H9 (cell line): ENCODE measurements around the gene CHAMP1. TPM values are rescaled to one million over a fixed set of nuclear protein-coding genes. Genes with fewer than 3 reads are reported as not detected.
A peak's percentile ranks its signal among the peaks of the same experiment; 100 is the strongest.
"Not testable (repeated sequence)": the region's sequence is repeated elsewhere in the genome, so short reads cannot be mapped to it uniquely, and the experiment has no call there.

Experiments used
- DNase-seq: peaks from one replicate; pipeline ENCODE4 v3.0.0-alpha.2; 2017
- H2AFZ ChIP-seq: one replicate; pipeline ENCODE4 v1.6.1; 2013; ENCODE audit warnings: mild to moderate bottlenecking, low read length, control low read depth, moderate library complexity
- H2AK5ac ChIP-seq: 2 replicates; pipeline ENCODE4 v1.6.1; 2013; ENCODE audit warnings: low read length, control low read depth, mixed read lengths; ENCODE audit not compliant: insufficient read length
- H2BK120ac ChIP-seq: one replicate; pipeline ENCODE4 v1.6.1; 2013; ENCODE audit warnings: low read depth, mild to moderate bottlenecking, low read length, control low read depth, inconsistent platforms; ENCODE audit not compliant: poor library complexity, severe bottlenecking
- H2BK12ac ChIP-seq: 2 replicates; pipeline ENCODE4 v1.6.1; 2013; ENCODE audit warnings: low read length, control low read depth, mixed read lengths, low read depth; ENCODE audit not compliant: insufficient read length
- H2BK15ac ChIP-seq: 2 replicates; pipeline ENCODE4 v1.6.1; 2013; ENCODE audit warnings: low read depth, low read length, control low read depth
- H2BK20ac ChIP-seq: one replicate; pipeline ENCODE4 v1.6.1; 2013; ENCODE audit warnings: low read depth, mild to moderate bottlenecking, low read length, control low read depth, inconsistent platforms; ENCODE audit not compliant: poor library complexity, severe bottlenecking
- H2BK5ac ChIP-seq: 2 replicates; pipeline ENCODE4 v1.6.1; 2013; ENCODE audit warnings: low read length, control low read depth, mixed read lengths; ENCODE audit not compliant: insufficient read length
- H3K14ac ChIP-seq: 2 replicates; pipeline ENCODE4 v1.6.1; 2013; ENCODE audit warnings: low read length, control low read depth; ENCODE audit not compliant: insufficient read depth
- H3K18ac ChIP-seq: 2 replicates; pipeline ENCODE4 v1.6.1; 2013; ENCODE audit warnings: low read depth, mild to moderate bottlenecking, mixed read lengths, low read length, control low read depth; ENCODE audit not compliant: insufficient read length
- H3K23ac ChIP-seq: 2 replicates; pipeline ENCODE4 v1.6.1; 2013; ENCODE audit warnings: low read length, control low read depth, mixed read lengths, low read depth; ENCODE audit not compliant: insufficient read length
- H3K23me2 ChIP-seq: 2 replicates; pipeline ENCODE4 v1.6.1; 2013; ENCODE audit warnings: low read depth, mild to moderate bottlenecking, mixed read lengths, low read length, control low read depth; ENCODE audit not compliant: insufficient read length, poor library complexity, severe bottlenecking
- H3K27ac ChIP-seq: 2 replicates; pipeline ENCODE4 v1.5.1; 2013; ENCODE audit warnings: low read length, control low read depth, mixed read lengths, low read depth; ENCODE audit not compliant: insufficient read length
- H3K27me3 ChIP-seq: 2 replicates; pipeline ENCODE4 v1.6.1; 2013; ENCODE audit warnings: low read length, control low read depth, inconsistent platforms; ENCODE audit not compliant: insufficient read depth
- H3K4ac ChIP-seq: 2 replicates; pipeline ENCODE4 v1.6.1; 2013; ENCODE audit warnings: low read depth, mild to moderate bottlenecking, control low read depth, inconsistent platforms, low read length, moderate library complexity
- H3K4me1 ChIP-seq: 2 replicates; pipeline ENCODE4 v1.6.1; 2013; ENCODE audit warnings: low read length, control low read depth, inconsistent platforms; ENCODE audit not compliant: insufficient read depth
- H3K4me2 ChIP-seq: 2 replicates; pipeline ENCODE4 v1.6.1; 2013; ENCODE audit warnings: low read length, control low read depth, mixed read lengths; ENCODE audit not compliant: insufficient read length, insufficient read depth
- H3K56ac ChIP-seq: 2 replicates; pipeline ENCODE4 v1.6.1; 2013; ENCODE audit warnings: low read depth, mild to moderate bottlenecking, mixed read lengths, low read length, control low read depth; ENCODE audit not compliant: insufficient read length
- H3K79me1 ChIP-seq: 2 replicates; pipeline ENCODE4 v1.6.1; 2013; ENCODE audit warnings: low read depth, mild to moderate bottlenecking, moderate library complexity, low read length, control low read depth, inconsistent platforms; ENCODE audit not compliant: insufficient read depth, poor library complexity, severe bottlenecking
- H3K79me2 ChIP-seq: 2 replicates; pipeline ENCODE4 v1.6.1; 2013; ENCODE audit warnings: low read length, control low read depth, inconsistent platforms; ENCODE audit not compliant: insufficient read depth
- H3K9ac ChIP-seq: 2 replicates; pipeline ENCODE4 v1.6.1; 2013; ENCODE audit warnings: low read length, control low read depth, mixed read lengths; ENCODE audit not compliant: insufficient read length; ENCODE audit errors: extremely low read depth
- H3K9me3 ChIP-seq: one replicate; pipeline ENCODE4 v1.6.1; 2013; ENCODE audit warnings: low read depth, low read length, inconsistent platforms; ENCODE audit not compliant: control insufficient read depth
- H3T11ph ChIP-seq: one replicate; pipeline ENCODE4 v1.6.1; 2013; ENCODE audit warnings: mild to moderate bottlenecking, low read length, control low read depth, inconsistent platforms
- H4K20me1 ChIP-seq: one replicate; pipeline ENCODE4 v1.6.1; 2013; ENCODE audit not compliant: control insufficient read depth, insufficient read length, insufficient read depth
- H4K5ac ChIP-seq: 2 replicates; pipeline ENCODE4 v1.6.1; 2013; ENCODE audit warnings: low read depth, mild to moderate bottlenecking, mixed read lengths, low read length, control low read depth; ENCODE audit not compliant: insufficient read length
- H4K8ac ChIP-seq: replicated peaks from 2 replicates; pipeline ENCODE4 v1.6.1; 2013; ENCODE audit warnings: low read length, control low read depth, mixed read lengths, low read depth; ENCODE audit not compliant: insufficient read length
- H4K91ac ChIP-seq: 2 replicates; pipeline ENCODE4 v1.6.1; 2013; ENCODE audit warnings: low read depth, mild to moderate bottlenecking, moderate library complexity, mixed read lengths, low read length, control low read depth; ENCODE audit not compliant: insufficient read length
- H3K27ac Mint-ChIP-seq, 3 experiments: 2 replicates in 2 of 3; 3 replicates in 1 of 3; pipeline ENCODE4 v1.8.0; 2020 to 2021; ENCODE audit warnings: mixed read lengths in 3 of 3, mild to moderate bottlenecking in 1 of 3, moderate library complexity in 1 of 3
- H3K27me3 Mint-ChIP-seq: 2 replicates; pipeline ENCODE4 v1.8.0; 2021; ENCODE audit warnings: low read depth, mild to moderate bottlenecking, moderate library complexity, mixed read lengths
- H3K36me3 Mint-ChIP-seq, 3 experiments: 2 replicates in 2 of 3; 3 replicates in 1 of 3; pipeline ENCODE4 v1.8.0; 2020 to 2021; ENCODE audit warnings: low read depth in 3 of 3, mixed read lengths in 3 of 3; ENCODE audit not compliant: insufficient read depth in 1 of 3
- H3K4me1 Mint-ChIP-seq, 2 experiments: 2 replicates each; pipeline ENCODE4 v1.8.0; 2020; ENCODE audit warnings: mixed read lengths in 2 of 2
- H3K4me3 Mint-ChIP-seq, 2 experiments: 2 replicates in 1 of 2; 3 replicates in 1 of 2; pipeline ENCODE4 v1.8.0; 2020 to 2021; ENCODE audit warnings: mild to moderate bottlenecking in 2 of 2, mixed read lengths in 2 of 2, moderate library complexity in 1 of 2
- H3K9me3 Mint-ChIP-seq, 2 experiments: 2 replicates in 1 of 2; 3 replicates in 1 of 2; pipeline ENCODE4 v1.8.0; 2020; ENCODE audit warnings: mild to moderate bottlenecking in 2 of 2, mixed read lengths in 2 of 2, moderate library complexity in 1 of 2
- WGBS: extraction: QIAGEN DNeasy Blood & Tissue Kit; methylation state at CpG from one replicate; pipeline ENCODE4 v1.1.7; 2013; ENCODE audit warnings: missing lambda C conversion rate, low lambda C conversion rate, mixed read lengths; ENCODE audit not compliant: insufficient read length; ENCODE audit errors: extremely low coverage; 5-methylcytosine and 5-hydroxymethylcytosine counted together
- total RNA-seq: library from RNA; stranded (reverse); gene quantifications from 2 replicates; pipeline ENCODE4 v1.2.1, GENCODE V29; 2021
- TF ChIP-seq, protein P1 (sequence below): fragments of 200-600 bp; sonication (generic); conservative IDR thresholded peaks from 3 replicates; pipeline ENCODE4 v1.8.0; 2021; ENCODE audit warnings: antibody characterized with exemption, mild to moderate bottlenecking

CHAMP1 gene
- total RNA-seq, 1 experiment from 2014 or later = 62.1 TPM

GRCh38 chr13:114330086-114330485, 15.8 kb downstream of the CHAMP1 start:
- no CpG with 5 or more reads among the region's 5 CpGs for WGBS
- H4K8ac ChIP-seq = no peak overlapping the region
- TF ChIP-seq, protein P1, sequence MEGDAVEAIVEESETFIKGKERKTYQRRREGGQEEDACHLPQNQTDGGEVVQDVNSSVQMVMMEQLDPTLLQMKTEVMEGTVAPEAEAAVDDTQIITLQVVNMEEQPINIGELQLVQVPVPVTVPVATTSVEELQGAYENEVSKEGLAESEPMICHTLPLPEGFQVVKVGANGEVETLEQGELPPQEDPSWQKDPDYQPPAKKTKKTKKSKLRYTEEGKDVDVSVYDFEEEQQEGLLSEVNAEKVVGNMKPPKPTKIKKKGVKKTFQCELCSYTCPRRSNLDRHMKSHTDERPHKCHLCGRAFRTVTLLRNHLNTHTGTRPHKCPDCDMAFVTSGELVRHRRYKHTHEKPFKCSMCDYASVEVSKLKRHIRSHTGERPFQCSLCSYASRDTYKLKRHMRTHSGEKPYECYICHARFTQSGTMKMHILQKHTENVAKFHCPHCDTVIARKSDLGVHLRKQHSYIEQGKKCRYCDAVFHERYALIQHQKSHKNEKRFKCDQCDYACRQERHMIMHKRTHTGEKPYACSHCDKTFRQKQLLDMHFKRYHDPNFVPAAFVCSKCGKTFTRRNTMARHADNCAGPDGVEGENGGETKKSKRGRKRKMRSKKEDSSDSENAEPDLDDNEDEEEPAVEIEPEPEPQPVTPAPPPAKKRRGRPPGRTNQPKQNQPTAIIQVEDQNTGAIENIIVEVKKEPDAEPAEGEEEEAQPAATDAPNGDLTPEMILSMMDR = no peak

GRCh38 chr13:114333881-114334280, 19.6 kb downstream of the CHAMP1 start:
- H3K79me2 ChIP-seq, H3K4ac ChIP-seq, H3K9me3 ChIP-seq, H3K9me3 Mint-ChIP-seq, H3K27me3 Mint-ChIP-seq, H3K4me2 ChIP-seq, DNase-seq, H3K4me1 ChIP-seq, H2BK5ac ChIP-seq, H3K27me3 ChIP-seq, H3K79me1 ChIP-seq, H3T11ph ChIP-seq, H2BK120ac ChIP-seq, H3K4me3 Mint-ChIP-seq, H4K8ac ChIP-seq, H3K18ac ChIP-seq, H2BK15ac ChIP-seq, H4K91ac ChIP-seq, H3K14ac ChIP-seq, H3K23me2 ChIP-seq, H3K23ac ChIP-seq, H3K56ac ChIP-seq, H2AK5ac ChIP-seq, H2BK20ac ChIP-seq, H3K9ac ChIP-seq, H3K27ac ChIP-seq, H4K20me1 ChIP-seq, H2BK12ac ChIP-seq, H2AFZ ChIP-seq, H4K5ac ChIP-seq, H3K36me3 Mint-ChIP-seq: not testable (repeated sequence)
- no CpG with 5 or more reads among the region's 3 CpGs for WGBS
- peaks cover 19 to 20% of the 10 kb centered on the region in 2 experiments for H3K4me1 Mint-ChIP-seq
- peak overlapping the region in 1 of 3 experiments; percentile 69; a peak in 1 of 7 replicates for H3K27ac Mint-ChIP-seq

More at GRCh38 chr13:114330086-114330485, 15.8 kb downstream of the CHAMP1 start:
- no peaks in the 10 kb centered on the region for H3K23me2 ChIP-seq
- H3K18ac ChIP-seq = no peak overlapping the region
- no peak overlapping the region for H2BK12ac ChIP-seq
- no peaks in the 10 kb centered on the region for H3K79me2 ChIP-seq
- Mint-ChIP-seq H3K36me3 (peaks cover 5 to 23% (median 17%) of the 10 kb centered on the region in 3 experiments; a peak in 6 of 7 replicates), H3K27ac (no peak overlapping the region), H3K9me3 (no peaks in the 10 kb centered on the region), H3K4me1 (peaks cover 20 to 22% of the 10 kb centered on the region in 2 experiments), H3K27me3 (no peaks in the 10 kb centered on the region), H3K4me3 (no peak overlapping the region)
- no peaks in the 10 kb centered on the region for H3K27me3 ChIP-seq
- no peak overlapping the region for H4K5ac ChIP-seq
- no peak overlapping the region for H2BK15ac ChIP-seq
- H2BK120ac ChIP-seq = no peak overlapping the region
- H2BK5ac ChIP-seq = no peak overlapping the region
- no peak overlapping the region for H3K4ac ChIP-seq
- no peaks in the 10 kb centered on the region for H3K79me1 ChIP-seq
- H4K20me1 ChIP-seq = no peaks in the 10 kb centered on the region
- no peak overlapping the region for H2AFZ ChIP-seq
- no peak overlapping the region for H3K9ac ChIP-seq
- H3K9me3 ChIP-seq = no peaks in the 10 kb centered on the region
- H3K27ac ChIP-seq = no peak overlapping the region
- H4K91ac ChIP-seq = no peak overlapping the region
- DNase-seq = no peak
- no peak overlapping the region for H3T11ph ChIP-seq
- H3K4me1 ChIP-seq = no peaks in the 10 kb centered on the region; the same call in 1 of the 2 replicates
- H3K56ac ChIP-seq = no peak overlapping the region
- H3K4me2 ChIP-seq = no peak overlapping the region
- no peak overlapping the region for H3K23ac ChIP-seq
- no peak overlapping the region for H2AK5ac ChIP-seq
- no peak overlapping the region for H3K14ac ChIP-seq
- H2BK20ac ChIP-seq = no peak overlapping the region
